PC-3 (cell line): Measurements from ENCODE around the gene LNX2.

Experiments
- CTCF ChIP-seq: fragments of 300-600 bp; sonication (generic); conservative IDR thresholded peaks from 2 replicates; pipeline ENCODE4 v1.5.1; 2017; ENCODE audit warnings: antibody characterized with exemption, low read depth, mild to moderate bottlenecking, low read length
- EZH2 ChIP-seq: fragments of 300-600 bp; sonication (generic); IDR thresholded peaks from one replicate; pipeline ENCODE4 v1.6.1; 2017; ENCODE audit warnings: antibody characterized with exemption, mild to moderate bottlenecking, low read length; ENCODE audit not compliant: unreplicated experiment

GRCh38 chr13:27657724-27658123 lies 37.4 kb upstream of the LNX2 start:
- TF ChIP-seq EZH2, result no peak
- no peak for TF ChIP-seq CTCF
